GM19328 (cell line): Measurements from ENCODE around the gene LRRC46.
A peak's percentile ranks its signal among the peaks of the same experiment; 100 is the strongest.

Experiments used
- ATAC-seq: cut with Tn5 transposase; IDR thresholded peaks from one replicate; pipeline ENCODE4 v1.9.1; 2021; ENCODE audit warnings: mild to moderate bottlenecking, moderate library complexity; ENCODE audit not compliant: unreplicated experiment

Gene LRRC46

GRCh38 chr17:47831003-47831933, at the start of gene LRRC46, which contains the start of gene MRPL10:
Gene LRRC46 (plus strand): TSS chr17:47831670. CDS start chr17:47831990, 320 bp downstream.
Gene MRPL10 (minus strand): TSS chr17:47831541. CDS start chr17:47831511, 30 bp downstream.
- peak; percentile 81 for ATAC-seq

- ATAC-seq = no peak
Measured at GRCh38 chr17:47785538-47786123, 45.8 kb upstream of the LRRC46 start.

GRCh38 chr17:47789611-47790561, 41.6 kb upstream of the LRRC46 start:
- ATAC-seq = no peak

GRCh38 chr17:47791025-47791424, 40.4 kb upstream of the LRRC46 start:
- ATAC-seq = no peak

GRCh38 chr17:47792457-47792856, 39.0 kb upstream of the LRRC46 start:
- no peak for ATAC-seq

GRCh38 chr17:47792979-47793378, 38.5 kb upstream of the LRRC46 start:
- no peak for ATAC-seq

GRCh38 chr17:47797797-47798196, 33.7 kb upstream of the LRRC46 start:
- ATAC-seq = no peak

GRCh38 chr17:47800686-47801085, 30.8 kb upstream of the LRRC46 start:
- ATAC-seq = no peak

GRCh38 chr17:47801176-47801765, 30.2 kb upstream of the LRRC46 start:
- ATAC-seq = no peak

- ATAC-seq = no peak
Measured at GRCh38 chr17:47801906-47802305, 29.6 kb upstream of the LRRC46 start.

GRCh38 chr17:47802341-47803022, 29.0 kb upstream of the LRRC46 start:
- no peak for ATAC-seq

GRCh38 chr17:47803201-47803600, 28.3 kb upstream of the LRRC46 start:
- ATAC-seq = no peak

- no peak for ATAC-seq
Measured at GRCh38 chr17:47803751-47804150, 27.7 kb upstream of the LRRC46 start.

GRCh38 chr17:47804461-47804860, 27.0 kb upstream of the LRRC46 start:
- no peak for ATAC-seq

GRCh38 chr17:47806026-47806912, 25.2 kb upstream of the LRRC46 start:
- no peak for ATAC-seq

GRCh38 chr17:47806913-47807255, 24.6 kb upstream of the LRRC46 start:
- no peak for ATAC-seq

GRCh38 chr17:47807421-47807820, 24.0 kb upstream of the LRRC46 start:
- no peak for ATAC-seq

GRCh38 chr17:47808036-47808829, 23.2 kb upstream of the LRRC46 start:
- no peak for ATAC-seq
